ENCODE data around the gene TRPM2.
"Not testable (repeated sequence)": the region's sequence is repeated elsewhere in the genome, so short reads cannot be mapped to it uniquely, and the experiment has no call there.

TRPM2 gene

GRCh38 chr21:44471341-44471740 is 117.9 kb downstream of the TRPM2 start:
- no peak for DNase-seq

DNA sequence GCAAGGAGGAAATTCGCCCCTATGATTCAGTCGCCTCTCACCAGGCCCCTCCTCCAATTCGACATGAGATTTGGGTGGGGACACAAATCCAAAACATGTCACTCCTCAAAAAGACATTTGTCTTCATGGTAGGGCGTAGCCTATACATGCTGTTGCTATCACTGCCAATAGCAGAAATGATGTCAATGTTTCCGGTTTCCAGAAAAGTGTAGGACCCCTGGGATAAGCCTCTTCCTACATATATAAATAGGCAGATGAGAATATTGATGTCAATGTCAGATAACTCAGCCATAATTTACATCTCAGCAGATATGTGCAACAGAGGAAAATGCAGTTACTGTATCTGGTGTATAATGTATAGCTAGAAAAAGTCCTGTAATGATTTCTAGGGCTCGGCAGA is 118.6 kb downstream of the TRPM2 start:
- DNase-seq = no peak

GRCh38 chr21:44473915-44474555 is 120.6 kb downstream of the TRPM2 start:
- DNase-seq = no peak

DNA sequence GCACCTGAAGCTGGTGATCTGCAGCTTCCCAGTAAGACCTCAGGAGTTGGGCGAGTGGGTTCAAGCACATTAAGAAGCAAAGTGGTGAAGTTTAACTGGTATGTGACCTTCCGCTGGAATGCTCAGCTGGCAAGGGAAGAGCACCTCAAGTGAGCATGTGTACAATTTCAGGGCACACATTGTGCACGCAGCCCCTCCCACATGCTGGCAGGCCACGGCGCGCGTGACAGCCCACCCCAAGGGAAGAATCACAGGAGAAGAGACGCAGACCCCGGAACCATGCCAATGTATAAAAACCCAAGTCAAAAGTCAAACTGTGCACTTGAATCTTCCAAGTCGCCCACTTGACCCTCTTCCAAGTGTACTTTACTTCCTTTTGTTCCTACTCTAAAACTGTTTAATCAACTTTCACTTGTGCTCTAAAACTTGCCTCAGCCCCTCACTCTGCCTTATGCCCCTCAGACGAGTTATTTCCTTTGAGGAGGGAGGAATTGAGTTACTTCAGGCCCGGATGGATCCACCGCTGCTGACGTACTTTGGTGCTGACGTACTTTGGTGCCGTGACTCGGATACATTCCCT is 121.9 kb downstream of the TRPM2 start:
- DNase-seq = no peak

DNA sequence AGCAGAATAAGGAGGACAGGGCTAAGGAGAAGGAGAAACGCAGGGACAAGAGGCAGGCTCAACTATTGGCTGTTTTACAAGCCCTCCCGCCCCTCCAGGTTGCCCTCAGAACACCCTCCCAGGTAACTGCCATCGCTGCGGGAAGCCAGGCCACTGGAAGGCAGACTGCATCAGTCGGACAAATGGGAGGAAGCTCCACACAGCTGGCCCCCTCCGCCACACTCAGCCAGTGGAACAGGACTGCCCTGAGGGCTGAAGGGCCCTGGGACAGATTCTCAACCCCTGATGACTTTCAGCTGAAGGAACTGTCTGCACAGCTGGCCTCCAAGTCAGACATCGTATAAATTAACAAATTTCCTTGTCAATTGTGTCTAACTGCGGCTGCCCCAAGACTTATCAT is 123.7 kb downstream of the TRPM2 start:
- no peak for DNase-seq

DNA sequence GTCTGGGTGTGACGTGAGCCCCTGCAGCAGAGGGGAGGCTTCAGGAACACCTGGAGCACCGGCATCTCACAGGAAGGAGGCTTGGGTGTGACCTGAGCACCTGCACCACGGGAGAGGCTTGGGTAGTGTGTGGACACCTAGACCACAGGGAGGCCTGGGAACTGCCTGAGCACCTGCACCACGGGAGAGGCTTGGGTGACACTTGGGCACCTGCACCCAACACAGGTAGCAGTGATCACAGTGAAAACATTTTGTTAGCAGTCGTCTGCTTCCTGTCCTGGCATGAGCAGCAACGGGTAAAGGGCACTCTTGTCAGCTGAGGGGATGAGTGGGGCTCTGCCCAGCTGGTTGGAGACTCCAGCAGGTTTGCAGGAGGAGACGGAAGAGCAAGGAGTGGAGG is 124.3 kb downstream of the TRPM2 start:
- DNase-seq = no peak

DNA sequence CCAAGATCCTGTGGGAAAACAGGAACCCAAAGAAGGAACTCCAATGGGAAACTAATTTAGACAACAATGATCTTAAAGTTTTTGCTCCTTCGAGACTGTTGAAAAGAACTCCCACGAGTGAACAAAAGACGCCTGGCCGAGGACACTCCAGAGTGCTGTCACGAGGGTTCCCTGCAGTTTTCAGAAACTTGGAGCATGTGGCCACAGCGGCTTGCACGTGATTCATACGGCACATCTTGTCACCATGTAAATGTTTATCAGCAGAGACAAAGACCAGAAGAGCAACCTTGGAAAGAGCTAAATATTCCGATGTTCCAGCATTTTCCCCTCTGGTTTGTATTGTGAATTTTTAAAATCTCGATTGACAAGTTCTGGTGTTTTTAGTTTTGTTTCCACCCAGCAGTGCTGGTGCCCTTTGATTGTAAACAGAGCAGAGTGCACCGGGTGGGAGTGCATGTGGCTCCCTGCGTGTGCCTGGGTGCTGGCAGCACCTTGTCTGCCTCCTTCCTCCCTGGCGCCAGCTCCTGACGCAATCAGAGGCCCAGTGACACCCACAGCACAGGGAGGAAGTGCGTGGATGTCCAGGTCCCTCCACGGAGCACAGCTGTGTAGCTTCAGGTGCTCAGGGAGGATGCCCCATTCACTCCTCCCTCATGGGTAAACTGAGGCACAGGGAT is 124.8 kb downstream of the TRPM2 start:
- no peak for DNase-seq

DNA sequence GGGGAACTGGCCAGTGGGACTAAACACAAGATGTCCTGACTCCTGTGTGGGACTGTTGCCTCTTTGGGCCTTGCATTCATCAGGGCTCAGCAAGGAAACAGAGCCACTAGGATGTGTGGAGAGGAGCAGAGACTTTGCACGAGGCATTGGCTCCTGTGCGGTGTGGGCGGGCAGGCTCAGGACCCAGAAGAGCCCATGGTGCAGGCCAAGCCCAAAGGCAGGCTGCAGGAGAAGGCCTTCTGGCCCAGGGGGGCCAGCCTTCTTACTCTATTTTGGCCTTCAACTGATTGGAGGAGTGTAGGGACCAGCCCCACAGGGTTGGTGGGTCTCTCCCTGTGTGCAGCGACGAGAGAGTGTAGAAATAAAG is 125.4 kb downstream of the TRPM2 start:
- no peak for DNase-seq

- not testable (repeated sequence) for DNase-seq
Observed at GRCh38 chr21:44479556-44480199, 126.3 kb downstream of the TRPM2 start.

DNA sequence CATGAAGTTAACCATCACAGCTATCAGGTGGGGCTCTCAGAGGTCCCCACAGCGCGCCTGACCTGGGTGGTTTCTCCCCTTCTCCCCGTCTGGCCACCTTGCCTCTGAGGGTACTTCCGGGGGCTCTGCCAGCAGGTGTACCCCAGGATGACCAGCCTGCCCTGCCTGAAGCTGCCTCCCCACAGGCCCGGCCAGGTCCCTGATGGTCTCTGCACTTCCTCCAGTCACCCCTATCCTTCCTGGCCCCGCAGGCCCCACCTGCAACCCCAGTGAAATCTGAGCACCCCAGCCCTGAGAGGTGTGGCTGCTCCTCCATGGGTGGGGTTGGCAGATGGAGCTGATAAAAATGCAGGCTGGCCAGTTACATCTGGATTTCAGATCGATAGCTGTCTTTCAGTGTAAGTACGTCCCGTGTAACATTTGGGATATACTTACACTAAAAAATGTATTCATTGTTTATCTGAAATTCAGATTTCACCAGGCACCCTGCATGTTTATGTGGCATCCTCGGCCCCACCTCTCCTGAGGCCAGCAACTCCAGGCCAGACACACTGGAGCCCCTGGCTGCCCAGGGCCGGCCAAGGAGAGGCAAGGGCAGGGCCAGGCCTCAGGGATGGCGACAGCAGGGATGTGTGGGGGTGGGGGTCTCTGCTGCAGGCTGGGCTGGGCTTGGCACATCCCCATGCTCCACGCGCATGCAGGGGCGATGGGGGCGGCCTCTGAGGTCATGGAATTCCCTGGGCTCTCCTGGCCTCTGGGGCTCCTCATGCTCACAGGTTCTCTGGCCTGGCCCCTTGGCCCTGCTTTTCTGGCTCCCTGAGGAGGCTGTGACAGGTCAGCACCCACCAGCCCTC is 127.0 kb downstream of the TRPM2 start:
- no peak for DNase-seq

GRCh38 chr21:44482581-44483287 is 129.3 kb downstream of the TRPM2 start:
- DNase-seq = no peak

DNA sequence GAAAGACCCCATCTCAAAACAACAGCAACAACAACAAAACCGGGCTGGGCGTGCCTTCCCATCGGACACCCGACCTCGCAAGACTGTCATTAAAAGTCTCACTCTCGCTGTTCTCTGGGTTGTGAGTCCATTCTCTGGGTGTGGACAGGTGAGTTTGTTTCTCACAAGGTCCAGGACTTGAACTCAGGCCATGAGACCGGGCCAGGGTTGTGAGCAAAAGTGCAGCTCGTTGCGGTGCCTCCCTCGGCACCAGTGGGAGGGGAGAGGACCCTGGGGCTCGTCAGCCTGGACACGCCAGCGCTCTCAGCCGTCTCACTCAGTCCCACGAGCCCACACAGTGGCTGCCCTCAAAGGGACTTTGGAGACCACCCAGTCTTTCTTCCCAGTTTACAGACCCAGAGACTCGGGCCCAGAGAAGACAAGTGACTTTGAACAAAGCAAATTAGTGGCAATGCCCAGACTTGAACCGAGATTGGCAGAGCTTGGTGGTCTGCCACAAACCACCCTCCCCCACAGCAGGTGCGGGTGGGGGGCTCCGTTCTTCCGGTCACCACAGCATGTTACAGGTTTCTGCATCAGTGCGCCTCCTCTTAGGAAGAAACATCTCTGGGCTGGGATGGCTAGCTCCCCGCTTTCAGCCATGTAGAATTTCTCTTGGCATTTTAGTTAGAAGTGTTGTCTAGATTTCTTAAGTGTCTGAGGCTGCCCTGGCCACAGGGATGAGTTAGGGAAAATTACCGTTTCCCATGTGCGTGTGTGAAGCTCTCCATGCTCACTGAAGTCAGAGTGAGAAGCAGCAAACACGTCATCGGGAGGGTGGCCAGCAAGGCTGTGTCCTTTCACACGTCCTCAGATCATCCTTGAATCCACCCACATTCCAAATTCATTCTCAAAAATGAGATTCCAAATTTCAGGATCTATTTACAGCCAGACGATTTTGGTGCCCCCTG is 130.1 kb downstream of the TRPM2 start:
- DNase-seq = no peak

- no peak for DNase-seq
Observed at GRCh38 chr21:44484498-44485253, 131.3 kb downstream of the TRPM2 start.

DNA sequence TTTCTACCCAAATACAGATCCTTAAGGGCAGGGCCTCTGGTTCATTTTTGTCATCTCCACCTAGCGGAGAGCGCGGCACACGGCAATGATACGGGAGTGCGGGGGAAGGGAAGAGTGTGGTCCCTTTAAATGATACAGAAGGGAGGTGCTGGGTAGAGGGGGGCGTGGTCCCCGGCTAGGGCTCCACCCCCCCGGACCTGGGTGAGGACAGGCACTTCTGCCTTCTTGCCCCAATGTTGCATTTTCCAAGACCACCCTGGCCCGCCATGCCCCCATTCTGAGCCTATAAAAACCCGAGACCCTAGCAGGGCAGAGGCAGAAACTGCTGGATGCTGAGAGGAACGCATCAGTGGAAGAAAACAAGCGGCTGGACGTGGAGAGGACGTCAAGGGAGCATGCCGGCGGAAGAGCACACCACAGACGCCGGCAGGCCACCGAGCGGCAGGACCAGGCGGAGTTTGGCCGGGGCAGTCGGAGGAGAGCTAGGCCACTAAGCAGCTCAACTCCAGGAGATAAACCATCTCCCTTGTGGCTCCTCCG is 131.9 kb downstream of the TRPM2 start:
- peak; percentile 27 for DNase-seq

- no peak for DNase-seq
Observed at GRCh38 chr21:44485796-44486195, 132.4 kb downstream of the TRPM2 start.

GRCh38 chr21:44486302-44486701 is 132.9 kb downstream of the TRPM2 start:
- DNase-seq = no peak

GRCh38 chr21:44487831-44488230 is 134.4 kb downstream of the TRPM2 start:
- DNase-seq = no peak

DNA sequence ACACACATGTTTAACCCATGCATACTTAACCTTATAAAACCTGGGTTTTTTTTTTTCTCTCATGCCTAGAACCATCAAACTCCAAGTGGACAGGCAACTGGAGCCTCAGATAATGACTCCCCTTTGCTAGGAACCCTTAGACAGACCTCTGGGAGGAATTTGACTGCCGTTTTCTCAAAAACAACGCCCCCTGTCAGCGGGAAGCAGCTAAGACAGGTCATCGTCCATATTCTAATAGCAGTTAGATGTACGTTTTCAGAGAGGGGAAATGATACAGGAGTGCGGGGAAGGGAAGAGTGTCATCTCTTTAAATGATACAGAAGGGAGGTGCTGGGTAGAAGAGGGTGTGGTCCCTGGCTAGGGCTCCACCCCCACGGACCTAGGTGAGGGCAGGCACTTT is 136.5 kb downstream of the TRPM2 start:
- no peak for DNase-seq

GRCh38 chr21:44490405-44490804 is 137.0 kb downstream of the TRPM2 start:
- DNase-seq = no peak

- no peak for DNase-seq
Observed at GRCh38 chr21:44490816-44491215, 137.4 kb downstream of the TRPM2 start.
